ENCODE results near the gene KIF16B.

The KIF16B gene

GRCh38 chr20:16395366-16395765 lies 177.9 kb downstream of the KIF16B start:
- DNase-seq (ENCODE audit: low read depth, low spot score) = no peak

DNA sequence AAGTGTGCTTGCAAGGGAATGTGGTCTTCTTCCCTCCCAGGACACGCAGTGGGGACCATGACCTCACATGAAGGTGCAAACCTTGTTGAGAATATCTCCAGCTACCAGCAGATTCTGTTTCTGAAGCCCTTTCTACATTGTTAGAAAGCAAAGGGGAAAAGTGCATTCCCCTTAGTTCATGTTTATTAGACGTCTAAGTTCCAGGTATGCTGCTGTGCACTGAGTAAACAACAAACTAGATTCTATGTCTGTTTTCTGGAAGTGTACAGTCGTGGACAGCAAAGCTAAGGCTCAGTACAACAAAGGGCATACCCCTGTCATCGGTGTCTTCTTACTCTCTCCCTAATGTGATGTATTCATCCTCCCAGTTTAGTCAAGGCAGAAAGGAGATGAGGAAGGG lies 178.5 kb downstream of the KIF16B start:
- no peak for DNase-seq (ENCODE audit: low read depth, low spot score)

DNA sequence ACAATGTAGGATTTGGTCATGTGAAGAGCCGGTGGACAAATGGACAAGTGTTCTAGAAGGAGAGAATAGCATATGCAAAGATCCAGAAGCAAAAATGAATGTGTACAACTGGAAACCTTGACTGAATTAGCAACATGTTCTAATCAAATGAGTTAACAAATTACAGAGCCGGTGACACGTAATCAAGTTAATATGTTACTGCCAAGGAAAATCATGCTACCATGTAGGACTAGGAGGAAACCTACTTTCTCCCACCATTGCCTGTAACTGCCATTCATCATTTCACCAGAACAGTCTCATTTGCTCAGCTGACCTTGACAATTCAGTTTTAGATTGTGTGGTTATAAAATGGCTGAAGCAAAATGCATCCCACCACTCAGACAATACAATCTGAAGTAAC lies 179.4 kb downstream of the KIF16B start:
- DNase-seq (ENCODE audit: low read depth, low spot score) = no peak

GRCh38 chr20:16393297-16393696 lies 180.0 kb downstream of the KIF16B start:
- DNase-seq (ENCODE audit: low read depth, low spot score) = no peak

DNA sequence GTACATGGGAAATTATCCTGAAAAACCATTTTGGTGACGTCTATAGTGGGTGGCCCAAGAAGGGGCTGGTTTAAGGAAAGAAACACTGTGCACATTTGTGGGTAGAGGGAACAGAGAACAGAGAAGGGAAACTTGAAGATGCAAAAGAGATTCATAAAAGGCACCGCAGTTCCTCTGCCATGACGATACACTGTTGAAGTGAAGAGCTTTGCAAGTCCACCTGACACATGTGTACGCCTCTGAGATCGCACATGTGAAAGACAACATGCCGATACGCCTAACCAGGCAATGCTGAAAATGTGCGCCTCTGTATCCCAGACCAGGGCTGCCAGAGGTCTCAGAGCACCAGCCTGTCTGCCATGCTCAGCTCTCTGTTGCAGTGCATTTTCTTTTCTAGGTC lies 180.9 kb downstream of the KIF16B start:
- no peak for DNase-seq (ENCODE audit: low read depth, low spot score)

GRCh38 chr20:16390991-16391390 lies 182.3 kb downstream of the KIF16B start:
- DNase-seq (ENCODE audit: low read depth, low spot score) = no peak

DNA sequence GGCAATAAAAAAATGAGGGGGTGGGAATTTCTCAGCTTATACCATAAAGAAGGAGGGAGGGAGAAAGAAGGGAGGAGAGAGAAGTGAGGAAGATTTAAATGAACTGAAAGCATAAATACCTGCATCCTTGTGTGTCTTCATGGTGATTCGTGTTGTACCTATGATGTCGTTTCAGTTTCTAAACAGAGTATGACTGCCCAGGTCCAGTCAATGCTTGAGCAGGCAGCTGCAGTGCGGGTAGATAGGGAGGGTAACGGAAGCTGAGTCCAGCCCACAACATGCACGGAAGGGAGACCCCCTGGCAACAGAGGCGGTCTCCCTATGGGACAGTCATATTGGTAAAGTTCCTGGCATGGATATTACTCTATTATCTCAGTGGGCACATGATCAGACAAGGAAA lies 184.5 kb downstream of the KIF16B start:
- DNase-seq (ENCODE audit: low read depth, low spot score) = no peak

DNA sequence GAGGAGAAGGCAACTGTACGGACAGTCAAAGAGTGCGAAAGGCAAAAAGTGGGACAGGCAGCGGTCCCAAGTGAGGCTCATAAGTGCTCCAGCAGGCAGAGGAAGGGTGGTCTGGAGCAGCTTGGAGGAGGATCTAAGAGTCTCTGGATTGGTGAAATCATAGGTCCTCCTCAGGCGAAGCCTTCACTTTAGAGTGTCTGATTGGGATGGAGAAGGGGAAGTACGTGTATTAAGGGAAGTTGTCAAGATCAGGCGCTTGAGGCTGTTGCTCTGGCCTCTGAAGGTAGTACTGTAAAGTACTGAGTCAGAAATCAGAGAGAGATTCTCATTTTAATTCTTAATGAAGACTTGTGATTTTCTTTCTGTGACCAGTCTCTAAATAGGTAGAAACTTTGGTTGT lies 185.6 kb downstream of the KIF16B start:
- DNase-seq (ENCODE audit: low read depth, low spot score) = no peak

- no peak for DNase-seq (ENCODE audit: low read depth, low spot score)
Measured at GRCh38 chr20:16385891-16386290, 187.4 kb downstream of the KIF16B start.

- no peak for DNase-seq (ENCODE audit: low read depth, low spot score)
Measured at GRCh38 chr20:16385462-16385861, 187.8 kb downstream of the KIF16B start.

DNA sequence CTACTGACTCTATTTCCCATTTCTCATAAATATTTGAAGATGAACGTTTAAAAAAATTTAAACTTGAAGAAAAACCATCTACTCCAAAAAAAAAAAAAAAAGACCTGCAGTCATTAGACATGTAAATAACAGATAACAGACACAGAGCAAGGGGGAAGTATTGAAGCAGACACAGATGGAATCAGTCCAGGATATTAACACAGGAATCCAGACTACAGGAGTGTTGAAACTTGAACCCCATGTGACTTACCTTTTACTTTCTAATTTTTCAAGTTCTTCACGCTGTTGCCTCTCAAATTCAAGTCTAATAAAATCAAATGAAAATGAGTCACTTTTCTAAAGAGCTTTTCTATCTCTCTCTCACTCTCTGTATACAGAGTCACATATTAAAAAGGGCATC lies 191.8 kb downstream of the KIF16B start:
- DNase-seq (ENCODE audit: low read depth, low spot score) = no peak

DNA sequence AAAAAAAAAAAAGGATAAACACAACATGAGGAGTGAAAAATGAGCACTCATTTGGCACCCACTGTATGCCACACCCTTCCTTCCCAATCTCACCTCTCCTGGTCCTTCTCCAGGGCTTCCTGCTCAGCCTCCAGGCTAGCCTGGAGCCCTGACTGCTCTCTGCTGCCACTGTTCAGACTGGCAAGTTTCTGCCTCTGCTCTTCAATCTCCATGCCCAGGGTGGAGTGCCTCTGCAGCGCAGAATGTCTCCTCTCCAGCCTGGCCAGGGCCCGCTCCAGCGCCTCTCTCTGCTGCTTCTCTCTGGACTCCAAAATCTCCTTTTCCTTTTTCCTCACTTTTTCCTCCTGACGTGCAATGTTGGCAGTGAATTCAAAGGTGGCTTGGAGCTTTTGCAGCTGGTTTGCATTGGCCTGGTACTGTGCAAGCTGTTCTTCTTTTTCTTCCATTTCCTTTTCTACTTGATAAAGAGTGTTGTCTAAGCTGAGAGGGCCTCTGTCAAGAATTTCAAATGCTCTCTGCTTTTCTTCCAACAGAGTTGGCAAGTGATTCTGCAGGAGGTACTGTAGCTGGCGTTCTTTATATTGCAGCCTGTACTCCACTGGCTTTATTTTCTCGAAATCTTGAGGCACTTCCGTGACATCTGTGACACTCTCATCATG lies 194.4 kb downstream of the KIF16B start:
- no peak for DNase-seq (ENCODE audit: low read depth, low spot score)

DNA sequence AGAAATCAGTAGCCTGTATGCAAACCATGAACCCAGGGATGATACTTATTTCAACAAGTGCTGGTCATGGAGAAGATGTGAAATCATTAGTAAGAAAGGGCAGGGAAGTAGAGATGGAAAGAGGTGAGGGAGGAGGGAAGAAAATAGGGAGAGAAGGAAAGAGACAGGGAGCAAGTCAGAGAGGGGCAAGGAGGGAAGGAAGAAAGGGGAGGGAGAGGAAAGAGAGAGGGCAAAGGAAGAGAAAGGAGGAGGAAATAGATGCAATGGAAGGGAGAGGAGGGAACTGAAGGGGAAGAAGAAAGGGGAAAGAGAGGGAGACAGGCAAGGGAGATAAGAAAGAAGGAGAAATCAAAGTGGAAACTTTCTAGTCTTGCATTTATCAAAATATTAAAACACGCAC lies 195.1 kb downstream of the KIF16B start:
- DNase-seq (ENCODE audit: low read depth, low spot score) = no peak

GRCh38 chr20:16369441-16369840 lies 203.8 kb downstream of the KIF16B start:
- no peak for DNase-seq (ENCODE audit: low read depth, low spot score)

DNA sequence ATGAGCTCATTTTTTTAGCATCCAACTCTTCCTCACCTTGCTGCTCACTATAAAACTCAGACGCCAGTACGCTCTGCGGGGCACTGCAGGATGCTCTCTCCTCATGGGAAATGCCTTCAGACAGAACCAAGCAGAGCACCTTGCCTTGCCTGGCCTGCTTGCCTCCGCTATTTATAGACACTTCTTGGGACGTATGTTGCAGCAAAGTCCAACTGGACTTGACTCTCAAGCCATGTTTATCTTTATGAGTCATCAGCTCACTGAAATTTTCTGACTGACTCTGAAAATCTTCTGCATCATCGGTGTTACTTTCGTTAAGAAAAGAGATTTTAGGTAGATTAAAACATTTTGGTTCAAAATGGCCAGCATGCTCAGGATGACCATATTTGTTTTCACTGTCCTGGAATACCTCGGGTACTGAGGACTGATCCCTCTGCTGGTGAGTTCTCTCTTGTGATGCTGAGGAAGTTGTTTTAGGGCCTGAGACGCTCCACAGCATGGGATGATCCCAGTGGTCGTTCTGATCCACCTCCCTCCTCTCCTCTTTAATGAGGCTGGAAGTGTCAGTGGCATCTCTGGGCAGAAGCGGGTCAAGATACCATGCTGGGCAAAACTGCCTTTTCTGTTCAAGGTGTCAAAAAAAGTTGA lies 204.5 kb downstream of the KIF16B start:
- DNase-seq (ENCODE audit: low read depth, low spot score) = no peak

DNA sequence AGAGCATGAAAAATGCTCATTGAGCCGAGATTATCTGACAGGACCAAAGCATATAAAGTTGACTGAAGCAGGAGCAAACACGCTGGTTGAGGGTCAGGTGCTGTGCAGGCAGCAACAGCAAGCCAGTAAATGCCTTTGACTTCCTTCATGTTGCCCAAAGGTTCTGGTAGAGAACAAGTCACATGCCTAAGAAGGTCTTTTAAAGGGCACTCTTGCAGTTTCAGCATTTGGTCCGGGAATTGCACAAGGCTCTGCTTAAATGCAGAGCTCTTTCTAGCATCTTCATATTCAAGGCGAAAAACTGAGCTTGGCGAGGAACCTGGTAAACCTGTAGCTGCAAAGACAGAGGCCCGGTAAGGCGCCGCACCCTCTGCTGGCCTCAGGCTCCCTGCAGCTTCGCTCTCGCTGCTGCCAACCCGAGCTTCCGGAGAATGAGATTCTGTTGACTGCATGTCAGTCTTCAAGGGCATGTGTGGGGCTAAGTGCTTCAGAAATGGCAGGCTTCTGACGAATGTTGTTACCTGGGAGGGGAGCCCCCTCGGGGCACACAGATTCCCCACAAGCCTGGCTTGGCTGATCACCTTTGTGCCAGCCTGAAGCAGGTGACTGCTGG lies 205.2 kb downstream of the KIF16B start:
- DNase-seq (ENCODE audit: low read depth, low spot score) = no peak

- no peak for DNase-seq (ENCODE audit: low read depth, low spot score)
Measured at GRCh38 chr20:16366529-16366928, 206.7 kb downstream of the KIF16B start.

- DNase-seq (ENCODE audit: low read depth, low spot score) = no peak
Measured at GRCh38 chr20:16364320-16364687, 208.9 kb downstream of the KIF16B start.

GRCh38 chr20:16363506-16364319 lies 209.5 kb downstream of the KIF16B start:
- no peak for DNase-seq (ENCODE audit: low read depth, low spot score)

- no peak for DNase-seq (ENCODE audit: low read depth, low spot score)
Measured at GRCh38 chr20:16362642-16363041, 210.6 kb downstream of the KIF16B start.

DNA sequence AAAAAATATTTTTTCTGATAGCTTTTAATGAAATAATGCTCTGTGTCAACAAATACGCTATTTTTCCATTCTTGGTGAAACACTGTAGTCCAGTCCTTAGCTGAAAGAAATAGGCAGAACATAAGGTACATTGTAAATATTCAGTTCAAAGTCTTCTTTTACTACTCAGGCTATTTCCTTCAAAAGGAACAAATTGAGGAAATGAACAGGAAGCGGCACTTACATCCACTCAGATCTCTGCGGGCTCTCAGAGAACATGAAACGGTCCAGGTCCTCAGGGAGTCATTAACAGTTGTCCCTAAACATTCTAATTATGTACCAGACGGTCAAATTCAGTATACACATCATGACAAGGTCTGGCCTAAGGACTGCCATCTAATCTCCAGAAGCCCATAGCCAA lies 212.6 kb downstream of the KIF16B start:
- DNase-seq (ENCODE audit: low read depth, low spot score) = no peak

GRCh38 chr20:16353417-16353781 lies 219.8 kb downstream of the KIF16B start:
- DNase-seq (ENCODE audit: low read depth, low spot score) = no peak
